Gastrocnemius medialis (tissue), 4 donors: Measurements from ENCODE around the gene ANTXR1. TPM values are rescaled to one million over a fixed set of nuclear protein-coding genes. Genes with fewer than 3 reads are reported as not detected.
A peak's percentile ranks its signal among the peaks of the same experiment; 100 is the strongest.

Experiments used
- ATAC-seq, 2 donors: fragments of 150-250 bp; one replicate each; pipeline ENCODE4 v1.9.1; 2016
- DNase-seq, 2 donors: peaks; one replicate each; pipeline ENCODE4 v3.0.0-alpha.2; 2019
- H3K27ac ChIP-seq, 4 donors: fragments of 200-600 bp; sonication (generic); 1 replicate in 1 of 4; 2 replicates in 3 of 4; pipeline ENCODE4 v1.5.1; 2016 to 2018; ENCODE audit warnings: mild to moderate bottlenecking in 2 of 4, moderate library complexity in 1 of 4
- H3K27me3 ChIP-seq, 3 donors: fragments of 200-600 bp; sonication (generic) in 2 of 3; 1 replicate in 1 of 3; 2 replicates in 2 of 3; pipeline versions ENCODE4 v1.5.1 to v1.6.0; 2016 to 2019; ENCODE audit warnings: mild to moderate bottlenecking in 1 of 3, moderate library complexity in 1 of 3
- H3K36me3 ChIP-seq, 2 donors: fragments of 200-600 bp; sonication (generic) in 1 of 2; one replicate each; pipeline ENCODE4 v1.5.1; 2017 to 2018
- H3K4me1 ChIP-seq, 2 donors: fragments of 200-600 bp; sonication (generic) in 1 of 2; one replicate each; pipeline ENCODE4 v1.5.1; 2016 to 2017; ENCODE audit warnings: mild to moderate bottlenecking in 2 of 2
- H3K4me3 ChIP-seq, 4 donors: fragments of 200-600 bp; sonication (generic) in 3 of 4; 1 replicate in 1 of 4; 2 replicates in 3 of 4; pipeline ENCODE4 v1.5.1; 2016 to 2019; ENCODE audit warnings: mild to moderate bottlenecking in 2 of 4
- H3K9me3 ChIP-seq, 3 donors: fragments of 200-600 bp; sonication (generic) in 2 of 3; 1 replicate in 1 of 3; 2 replicates in 2 of 3; pipeline ENCODE4 v1.5.1; 2016 to 2019
- CTCF ChIP-seq, 5 experiments: fragments of 450-650 bp in 3 of 5; fragments of 200-600 bp in 2 of 5; sonication (generic) in 2 of 5; IDR thresholded peaks in 4 of 5; conservative IDR thresholded peaks in 1 of 5; 1 replicate in 4 of 5; 2 replicates in 1 of 5; pipeline ENCODE4 v1.5.1; 2016 to 2019; ENCODE audit warnings: antibody characterized with exemption in 5 of 5, mild to moderate bottlenecking in 3 of 5, moderate library complexity in 3 of 5
- POLR2A ChIP-seq, 2 donors: fragments of 450-650 bp; IDR thresholded peaks; one replicate each; pipeline ENCODE4 v1.6.1; 2017; ENCODE audit warnings: antibody characterized with exemption in 2 of 2, mild to moderate bottlenecking in 2 of 2, moderate library complexity in 2 of 2
- in situ Hi-C, 4 donors: fragments of 200-750 bp; cut with MboI; loops; one replicate each; pipeline versions ENCODE4 v1.15.0 to v1.8.0; 2017; ENCODE audit warnings: low sequenced_read_pairs in 4 of 4
- intact Hi-C: fragments of 100-400 bp; cut with DNase I; formaldehyde crosslinking; loops from one replicate; pipeline ENCODE4 v1.15.1; 2023; ENCODE audit warnings: low total_unique reads
- total RNA-seq, 4 donors: library from RNA; depleted of rRNA; stranded (reverse); fragments of >200 nt; gene quantifications; one replicate each; pipeline versions ENCODE4 v1.1.0 to v1.2.3, GENCODE V29; 2016

ANTXR1 gene
- total RNA-seq, 4 donors from 2014 or later: 8.0 to 13.6 (median 9.7) TPM

GRCh38 chr2:69185807-69186206 lies 172.8 kb downstream of the ANTXR1 start:
- in situ Hi-C loops (no loop called here), intact Hi-C loops (no loop called here)
- DNase-seq: no peak
- Histone ChIP-seq H3K36me3 (no peaks in the 10 kb centered on the region), H3K27me3 (no peaks in the 10 kb centered on the region), H3K4me1 (peaks cover 0 to 3% of the 10 kb centered on the region in 2 donors), H3K4me3 (no peak overlapping the region), H3K27ac (no peak overlapping the region), H3K9me3 (no peaks in the 10 kb centered on the region)
- ATAC-seq: no peak
- TF ChIP-seq CTCF (IDR thresholded peaks at IDR 0.05 in 4 of 5, conservative IDR thresholded peaks at IDR 0.05 in 1 of 5) (no peak), POLR2A (IDR thresholded peaks at IDR 0.05) (no peak)

GRCh38 chr2:69186614-69187013 lies 173.6 kb downstream of the ANTXR1 start:
- intact Hi-C loops: no loop called here
- no peak for DNase-seq
- Histone ChIP-seq H3K27me3 (no peaks in the 10 kb centered on the region), H3K27ac (no peak overlapping the region), H3K9me3 (no peaks in the 10 kb centered on the region), H3K4me1 (peaks cover 0 to 3% of the 10 kb centered on the region in 2 donors), H3K36me3 (no peaks in the 10 kb centered on the region), H3K4me3 (no peak overlapping the region)
- ATAC-seq: no peak
- TF ChIP-seq CTCF (IDR thresholded peaks at IDR 0.05 in 4 of 5, conservative IDR thresholded peaks at IDR 0.05 in 1 of 5): no peak
- in situ Hi-C loops: no loop called here

- no peak for DNase-seq
- H3K9me3 ChIP-seq: no peaks in the 10 kb centered on the region
- in situ Hi-C loops: no loop called here
- peaks cover 0 to 3% of the 10 kb centered on the region in 2 donors for H3K4me1 ChIP-seq
- TF ChIP-seq CTCF (IDR thresholded peaks at IDR 0.05 in 4 of 5, conservative IDR thresholded peaks at IDR 0.05 in 1 of 5) (no peak), POLR2A (IDR thresholded peaks at IDR 0.05) (no peak)
- no peak overlapping the region for H3K27ac ChIP-seq
- H3K27me3 ChIP-seq: no peaks in the 10 kb centered on the region
- no peaks in the 10 kb centered on the region for H3K36me3 ChIP-seq
- no peak for ATAC-seq
- H3K4me3 ChIP-seq: no peak overlapping the region
- intact Hi-C loops: no loop called here
These were observed 175.4 kb downstream of the ANTXR1 start for GRCh38 chr2:69188182-69188900.

GRCh38 chr2:69190743-69191404 lies 177.9 kb downstream of the ANTXR1 start:
- ATAC-seq (no peak), DNase-seq (no peak)
- in situ Hi-C loops: no loop called here
- TF ChIP-seq CTCF (IDR thresholded peaks at IDR 0.05 in 4 of 5, conservative IDR thresholded peaks at IDR 0.05 in 1 of 5) (no peak), POLR2A (IDR thresholded peaks at IDR 0.05) (no peak)
- Histone ChIP-seq H3K27me3 (no peaks in the 10 kb centered on the region), H3K36me3 (no peaks in the 10 kb centered on the region), H3K4me3 (no peak overlapping the region), H3K9me3 (no peaks in the 10 kb centered on the region), H3K27ac (peak overlapping the region in 1 of 4 donors; percentile 4), H3K4me1 (no peaks in the 10 kb centered on the region)
- intact Hi-C loops: no loop called here
